Stimulated activated naive B cell treated with anti-CD40 and anti-IgM and Interleukin-4, amounts not matched to agents 10 μg/mL and 1 μg/mL and 100 μg/mL, for 72 hours (primary cell): Measurements from ENCODE around the gene RELN.

Experiments used
- ATAC-seq, 2 donors: fragments of 150-1000 bp; cut with Tn5 transposase; replicated peaks; 2 replicates each; pipeline ENCODE4 v1.10.0; 2021; ENCODE audit warnings: moderate library complexity in 1 of 2
- DNase-seq: peaks from one replicate; pipeline ENCODE4 v3.0.0; 2021
- H3K27ac Mint-ChIP-seq: one replicate; pipeline ENCODE4 v1.8.0; 2022; ENCODE audit warnings: mild to moderate bottlenecking, mixed read lengths
- H3K27me3 Mint-ChIP-seq, 2 donors: one replicate each; pipeline ENCODE4 v1.8.0; 2022; ENCODE audit warnings: mixed read lengths in 2 of 2
- H3K36me3 Mint-ChIP-seq, 2 donors: one replicate each; pipeline ENCODE4 v1.8.0; 2022; ENCODE audit warnings: mixed read lengths in 2 of 2, mild to moderate bottlenecking in 1 of 2
- H3K4me1 Mint-ChIP-seq, 2 donors: one replicate each; pipeline ENCODE4 v1.8.0; 2022; ENCODE audit warnings: mixed read lengths in 2 of 2, mild to moderate bottlenecking in 1 of 2
- H3K4me3 Mint-ChIP-seq, 2 donors: one replicate each; pipeline ENCODE4 v1.8.0; 2022; ENCODE audit warnings: mild to moderate bottlenecking in 2 of 2, mixed read lengths in 2 of 2, moderate library complexity in 1 of 2
- H3K9me3 Mint-ChIP-seq, 2 donors: one replicate each; pipeline ENCODE4 v1.8.0; 2022; ENCODE audit warnings: mixed read lengths in 2 of 2, mild to moderate bottlenecking in 1 of 2

The RELN gene

GRCh38 chr7:103983201-103983977 lies 6.1 kb downstream of the RELN start:
- H3K4me3 Mint-ChIP-seq: no peak overlapping the region
- ATAC-seq (no peak), DNase-seq (no peak)
- no peaks in the 10 kb centered on the region for H3K9me3 Mint-ChIP-seq
- H3K27ac Mint-ChIP-seq: no peak overlapping the region
- peaks cover 17 to 20% of the 10 kb centered on the region in 2 donors for H3K27me3 Mint-ChIP-seq
- H3K36me3 Mint-ChIP-seq: no peaks in the 10 kb centered on the region
- peaks cover 0 to under 1% of the 10 kb centered on the region in 2 donors for H3K4me1 Mint-ChIP-seq

- Mint-ChIP-seq H3K27me3 (peaks cover 7 to 10% of the 10 kb centered on the region in 2 donors), H3K36me3 (no peaks in the 10 kb centered on the region), H3K9me3 (no peaks in the 10 kb centered on the region), H3K27ac (no peak overlapping the region), H3K4me3 (no peak overlapping the region), H3K4me1 (no peaks in the 10 kb centered on the region)
- DNase-seq: no peak
- no peak for ATAC-seq
Observed at GRCh38 chr7:103981003-103981423, 8.4 kb downstream of the RELN start.

GRCh38 chr7:103972779-103973434 lies 16.6 kb downstream of the RELN start:
- ATAC-seq: no peak
- no peaks in the 10 kb centered on the region for H3K4me1 Mint-ChIP-seq

GRCh38 chr7:103967401-103967800 lies 22.1 kb downstream of the RELN start:
- no peaks in the 10 kb centered on the region for H3K36me3 Mint-ChIP-seq
- H3K27me3 Mint-ChIP-seq: peaks cover 4% of the 10 kb centered on the region in 2 donors
- no peak overlapping the region for H3K27ac Mint-ChIP-seq
- H3K4me3 Mint-ChIP-seq: no peak overlapping the region
- DNase-seq: no peak
- H3K9me3 Mint-ChIP-seq: no peaks in the 10 kb centered on the region
- ATAC-seq: no peak
- no peaks in the 10 kb centered on the region for H3K4me1 Mint-ChIP-seq

More at GRCh38 chr7:103972779-103973434, 16.6 kb downstream of the RELN start:
- Mint-ChIP-seq H3K27me3 (peaks cover 0 to 8% of the 10 kb centered on the region in 2 donors), H3K4me3 (no peak overlapping the region), H3K36me3 (no peaks in the 10 kb centered on the region), H3K9me3 (peaks cover 0 to 4% of the 10 kb centered on the region in 2 donors), H3K27ac (no peak overlapping the region)
- DNase-seq: no peak

- Mint-ChIP-seq H3K4me1 (no peaks in the 10 kb centered on the region), H3K4me3 (no peak overlapping the region), H3K9me3 (no peaks in the 10 kb centered on the region), H3K27me3 (peaks cover 4 to 5% of the 10 kb centered on the region in 2 donors), H3K36me3 (no peaks in the 10 kb centered on the region), H3K27ac (no peak overlapping the region)
- ATAC-seq (no peak), DNase-seq (no peak)
Observed at GRCh38 chr7:103966593-103967277, 22.7 kb downstream of the RELN start.

GRCh38 chr7:103964269-103964668 lies 25.2 kb downstream of the RELN start:
- Mint-ChIP-seq H3K9me3 (no peaks in the 10 kb centered on the region), H3K27ac (no peak overlapping the region), H3K27me3 (peaks cover 11 to 20% of the 10 kb centered on the region in 2 donors), H3K4me3 (no peak overlapping the region), H3K4me1 (no peaks in the 10 kb centered on the region), H3K36me3 (no peaks in the 10 kb centered on the region)
- DNase-seq (no peak), ATAC-seq (no peak)

GRCh38 chr7:103962070-103962469 lies 27.4 kb downstream of the RELN start:
- no peak overlapping the region for H3K4me3 Mint-ChIP-seq
- peaks cover 13 to 22% of the 10 kb centered on the region in 2 donors for H3K27me3 Mint-ChIP-seq
- H3K36me3 Mint-ChIP-seq: no peaks in the 10 kb centered on the region
- no peak for ATAC-seq
- H3K4me1 Mint-ChIP-seq: no peaks in the 10 kb centered on the region
- no peak overlapping the region for H3K27ac Mint-ChIP-seq
- H3K9me3 Mint-ChIP-seq: no peaks in the 10 kb centered on the region
- DNase-seq: no peak

GRCh38 chr7:103958284-103958818 lies 31.1 kb downstream of the RELN start:
- H3K27ac Mint-ChIP-seq: no peak overlapping the region
- H3K4me1 Mint-ChIP-seq: no peaks in the 10 kb centered on the region
- no peaks in the 10 kb centered on the region for H3K36me3 Mint-ChIP-seq
- H3K4me3 Mint-ChIP-seq: no peak overlapping the region
- DNase-seq: no peak
- no peaks in the 10 kb centered on the region for H3K9me3 Mint-ChIP-seq
- ATAC-seq: no peak
- peaks cover 13 to 22% of the 10 kb centered on the region in 2 donors for H3K27me3 Mint-ChIP-seq

- Mint-ChIP-seq H3K9me3 (peaks cover 0 to 2% of the 10 kb centered on the region in 2 donors), H3K27ac (no peak overlapping the region), H3K4me3 (no peak overlapping the region), H3K4me1 (no peaks in the 10 kb centered on the region), H3K36me3 (no peaks in the 10 kb centered on the region), H3K27me3 (peaks cover 12 to 18% of the 10 kb centered on the region in 2 donors)
- ATAC-seq (no peak), DNase-seq (no peak)
Observed at GRCh38 chr7:103955985-103956384, 33.5 kb downstream of the RELN start.

GRCh38 chr7:103952408-103952807 lies 37.0 kb downstream of the RELN start:
- peaks cover 0 to 2% of the 10 kb centered on the region in 2 donors for H3K9me3 Mint-ChIP-seq
- no peaks in the 10 kb centered on the region for H3K36me3 Mint-ChIP-seq
- no peak overlapping the region for H3K4me3 Mint-ChIP-seq
- H3K27me3 Mint-ChIP-seq: peaks cover 0 to 4% of the 10 kb centered on the region in 2 donors
- H3K27ac Mint-ChIP-seq: no peak overlapping the region
- no peak for DNase-seq
- no peaks in the 10 kb centered on the region for H3K4me1 Mint-ChIP-seq
- ATAC-seq: no peak

GRCh38 chr7:103951311-103951710 lies 38.1 kb downstream of the RELN start:
- no peak for ATAC-seq
- Mint-ChIP-seq H3K4me1 (no peaks in the 10 kb centered on the region), H3K36me3 (no peaks in the 10 kb centered on the region), H3K27ac (no peak overlapping the region), H3K9me3 (peaks cover 0 to 2% of the 10 kb centered on the region in 2 donors), H3K27me3 (peaks cover 0 to 4% of the 10 kb centered on the region in 2 donors), H3K4me3 (no peak overlapping the region)
- DNase-seq: no peak

- H3K4me1 Mint-ChIP-seq: no peaks in the 10 kb centered on the region
- no peaks in the 10 kb centered on the region for H3K36me3 Mint-ChIP-seq
- H3K27ac Mint-ChIP-seq: no peak overlapping the region
- no peak for ATAC-seq
- H3K4me3 Mint-ChIP-seq: no peak overlapping the region
- no peak for DNase-seq
- H3K27me3 Mint-ChIP-seq: peaks cover 0 to 4% of the 10 kb centered on the region in 2 donors
- H3K9me3 Mint-ChIP-seq: peaks cover 0 to 2% of the 10 kb centered on the region in 2 donors
Observed at GRCh38 chr7:103949374-103949773, 40.1 kb downstream of the RELN start.

- no peaks in the 10 kb centered on the region for H3K9me3 Mint-ChIP-seq
- no peaks in the 10 kb centered on the region for H3K36me3 Mint-ChIP-seq
- H3K4me3 Mint-ChIP-seq: no peak overlapping the region
- H3K27me3 Mint-ChIP-seq: no peaks in the 10 kb centered on the region
- H3K4me1 Mint-ChIP-seq: no peaks in the 10 kb centered on the region
- ATAC-seq (no peak), DNase-seq (no peak)
- H3K27ac Mint-ChIP-seq: no peak overlapping the region
Observed at GRCh38 chr7:103947026-103947655, 42.3 kb downstream of the RELN start.
